Measurements from ENCODE around the gene OPRPN. TPM values are rescaled to one million over a fixed set of nuclear protein-coding genes. Genes with fewer than 3 reads are reported as not detected.

Gene OPRPN
- total and polyA plus RNA-seq, 2 of the 8 experiments (the other 6 are each of a cell fraction or from before 2014, with no cell fraction given): not detected

DNA sequence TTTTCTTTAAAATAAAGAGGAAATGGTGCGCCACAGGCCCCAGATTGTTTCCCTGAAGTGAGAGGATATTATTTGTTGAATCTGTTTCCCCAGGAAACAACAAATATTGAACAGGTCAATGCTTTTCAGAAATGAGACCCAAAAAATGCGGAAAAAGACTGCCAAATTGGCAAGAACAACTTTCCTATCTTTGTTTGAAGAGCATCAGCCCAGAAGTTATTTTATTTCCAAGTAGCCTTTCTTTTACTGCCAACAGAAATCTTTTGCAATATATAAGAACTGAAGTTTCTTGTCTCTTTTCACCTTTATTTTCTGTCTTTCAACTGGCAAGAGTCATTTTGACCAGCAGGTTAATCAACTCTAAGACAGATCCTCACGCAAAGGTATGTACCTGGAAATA lies 37.3 kb upstream of the OPRPN start, which contains the start of gene SMR3A (continued):
- TF ChIP-seq RBBP5 (IDR thresholded peaks at IDR 0.05; ENCODE audit: borderline replicate concordance, low read depth, low read length): no peak
- TF ChIP-seq SIN3A (conservative IDR thresholded peaks at IDR 0.05 in 1 of 2, IDR thresholded peaks at IDR 0.05 in 1 of 2; ENCODE audit: low read depth in 1 of 2, low read length in 2 of 2): no peak
